ENCODE results near the gene HSF2BP.

DNA sequence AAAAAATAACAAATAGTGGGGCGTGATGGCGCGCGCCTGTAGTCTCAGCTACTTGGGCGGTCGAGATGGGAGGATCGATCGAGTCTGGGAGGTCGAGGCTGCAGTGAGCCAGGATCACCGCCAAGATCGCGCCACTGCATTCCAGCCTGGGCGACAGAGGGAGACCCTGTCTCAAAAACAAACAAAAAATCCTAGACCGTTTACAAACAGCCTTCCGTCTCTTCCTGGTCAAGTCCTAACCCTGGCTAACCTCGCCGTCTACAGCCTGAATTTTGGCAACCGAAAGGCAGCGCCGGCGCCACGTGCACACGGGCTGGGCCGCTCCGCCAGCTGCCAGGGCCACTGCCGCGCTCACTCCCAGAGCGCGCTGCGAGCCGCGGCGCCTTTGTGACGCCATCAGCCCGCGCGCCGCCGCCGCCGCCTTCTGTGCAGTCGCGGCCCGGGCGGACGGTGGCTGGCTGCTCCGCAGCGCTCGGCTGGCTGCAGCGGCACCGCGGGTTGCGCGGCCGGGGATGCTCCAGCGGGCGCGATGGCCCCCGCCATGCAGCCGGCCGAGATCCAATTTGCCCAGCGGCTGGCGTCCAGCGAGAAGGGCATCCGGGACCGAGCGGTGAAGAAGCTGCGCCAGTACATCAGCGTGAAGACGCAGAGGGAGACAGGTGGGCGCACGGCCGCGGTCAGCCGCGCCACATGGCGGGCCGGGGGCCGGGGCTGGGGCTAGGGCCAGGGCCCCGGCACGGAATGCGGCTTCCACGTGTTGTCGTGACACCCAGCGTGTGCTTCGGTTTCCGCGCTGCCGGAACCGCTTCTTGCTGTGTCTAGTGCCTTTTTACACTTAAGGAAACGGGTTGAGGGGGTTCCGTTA, at the start of gene HSF2BP, which contains the start of gene RRP1B:
- TF ChIP-seq, protein P1, sequence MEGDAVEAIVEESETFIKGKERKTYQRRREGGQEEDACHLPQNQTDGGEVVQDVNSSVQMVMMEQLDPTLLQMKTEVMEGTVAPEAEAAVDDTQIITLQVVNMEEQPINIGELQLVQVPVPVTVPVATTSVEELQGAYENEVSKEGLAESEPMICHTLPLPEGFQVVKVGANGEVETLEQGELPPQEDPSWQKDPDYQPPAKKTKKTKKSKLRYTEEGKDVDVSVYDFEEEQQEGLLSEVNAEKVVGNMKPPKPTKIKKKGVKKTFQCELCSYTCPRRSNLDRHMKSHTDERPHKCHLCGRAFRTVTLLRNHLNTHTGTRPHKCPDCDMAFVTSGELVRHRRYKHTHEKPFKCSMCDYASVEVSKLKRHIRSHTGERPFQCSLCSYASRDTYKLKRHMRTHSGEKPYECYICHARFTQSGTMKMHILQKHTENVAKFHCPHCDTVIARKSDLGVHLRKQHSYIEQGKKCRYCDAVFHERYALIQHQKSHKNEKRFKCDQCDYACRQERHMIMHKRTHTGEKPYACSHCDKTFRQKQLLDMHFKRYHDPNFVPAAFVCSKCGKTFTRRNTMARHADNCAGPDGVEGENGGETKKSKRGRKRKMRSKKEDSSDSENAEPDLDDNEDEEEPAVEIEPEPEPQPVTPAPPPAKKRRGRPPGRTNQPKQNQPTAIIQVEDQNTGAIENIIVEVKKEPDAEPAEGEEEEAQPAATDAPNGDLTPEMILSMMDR (IDR thresholded peaks at IDR 0.05): no peak
- TF ChIP-seq POLR2A (IDR thresholded peaks at IDR 0.05): no peak
- peak in 3 of 4 donors; percentile 48 to 82 (median 73) for TF ChIP-seq POLR2AphosphoS5 (IDR thresholded peaks at IDR 0.05)
